WTC11 (cell line): ENCODE measurements around the gene BRME1.
A peak's percentile ranks its signal among the peaks of the same experiment; 100 is the strongest.

Experiments
- CREM ChIP-seq: sonication (generic); formaldehyde crosslinking; IDR thresholded peaks from 2 replicates; pipeline ENCODE4 v1.8.1; 2022; ENCODE audit warnings: mild to moderate bottlenecking, missing genetic modification reagents, moderate library complexity
- ERG ChIP-seq: fragments of 250-450 bp; sonication (Bioruptor Pico); IDR thresholded peaks from 2 replicates; pipeline ENCODE4 v1.8.0; 2021; ENCODE audit warnings: mild to moderate bottlenecking
- IRF1 ChIP-seq: sonication (generic); formaldehyde crosslinking; IDR thresholded peaks from 2 replicates; pipeline ENCODE4 v1.8.0; 2023; ENCODE audit warnings: missing genetic modification reagents
- JUN ChIP-seq: sonication (generic); formaldehyde crosslinking; IDR thresholded peaks from 2 replicates; pipeline ENCODE4 v1.8.0; 2023; ENCODE audit warnings: mild to moderate bottlenecking, missing genetic modification reagents
- MAX ChIP-seq: sonication (generic); formaldehyde crosslinking; IDR thresholded peaks from 2 replicates; pipeline ENCODE4 v1.8.0; 2022; ENCODE audit warnings: mild to moderate bottlenecking, missing genetic modification reagents
- MXD4 ChIP-seq: fragments of 250-450 bp; sonication (Bioruptor Pico); IDR thresholded peaks from 2 replicates; pipeline ENCODE4 v1.8.0; 2021; ENCODE audit warnings: mild to moderate bottlenecking, moderate library complexity, borderline replicate concordance
- NR2C2 ChIP-seq: sonication (generic); formaldehyde crosslinking; IDR thresholded peaks from 2 replicates; pipeline ENCODE4 v1.8.0; 2022; ENCODE audit warnings: mild to moderate bottlenecking, missing genetic modification reagents
- TP53 ChIP-seq: sonication (generic); formaldehyde crosslinking; IDR thresholded peaks from 2 replicates; pipeline ENCODE4 v1.8.1; 2023; ENCODE audit warnings: mild to moderate bottlenecking, missing genetic modification reagents
- ZNF138 ChIP-seq: sonication (generic); formaldehyde crosslinking; conservative IDR thresholded peaks from 2 replicates; pipeline ENCODE4 v1.8.1; 2022; ENCODE audit warnings: mild to moderate bottlenecking, moderate library complexity, missing genetic modification reagents
- ZNF423 ChIP-seq: fragments of 250-450 bp; sonication (Bioruptor Pico); IDR thresholded peaks from 2 replicates; pipeline ENCODE4 v2.1.2; 2022; ENCODE audit warnings: mild to moderate bottlenecking, moderate library complexity
- ZSCAN18 ChIP-seq: fragments of 250-450 bp; sonication (Bioruptor Pico); IDR thresholded peaks from 2 replicates; pipeline ENCODE4 v2.1.2; 2022; ENCODE audit warnings: mild to moderate bottlenecking, moderate library complexity
- TF ChIP-seq, protein P1 (sequence below): fragments of 200-600 bp; IDR thresholded peaks from 2 replicates; pipeline ENCODE4 v1.8.0; 2022; ENCODE audit warnings: antibody characterized with exemption
- TF ChIP-seq, protein P2 (sequence below): sonication (generic); formaldehyde crosslinking; IDR thresholded peaks from 2 replicates; pipeline ENCODE4 v1.8.0; 2022; ENCODE audit warnings: missing genetic modification reagents
- TF ChIP-seq, protein P3 (sequence below): sonication (generic); formaldehyde crosslinking; IDR thresholded peaks from 2 replicates; pipeline ENCODE4 v1.8.1; 2023; ENCODE audit warnings: mild to moderate bottlenecking, missing genetic modification reagents, moderate library complexity

GRCh38 chr19:13952154-13952930 lies 46.4 kb upstream of the BRME1 start, which contains the start of gene DCAF15:
- TF ChIP-seq, protein P1, sequence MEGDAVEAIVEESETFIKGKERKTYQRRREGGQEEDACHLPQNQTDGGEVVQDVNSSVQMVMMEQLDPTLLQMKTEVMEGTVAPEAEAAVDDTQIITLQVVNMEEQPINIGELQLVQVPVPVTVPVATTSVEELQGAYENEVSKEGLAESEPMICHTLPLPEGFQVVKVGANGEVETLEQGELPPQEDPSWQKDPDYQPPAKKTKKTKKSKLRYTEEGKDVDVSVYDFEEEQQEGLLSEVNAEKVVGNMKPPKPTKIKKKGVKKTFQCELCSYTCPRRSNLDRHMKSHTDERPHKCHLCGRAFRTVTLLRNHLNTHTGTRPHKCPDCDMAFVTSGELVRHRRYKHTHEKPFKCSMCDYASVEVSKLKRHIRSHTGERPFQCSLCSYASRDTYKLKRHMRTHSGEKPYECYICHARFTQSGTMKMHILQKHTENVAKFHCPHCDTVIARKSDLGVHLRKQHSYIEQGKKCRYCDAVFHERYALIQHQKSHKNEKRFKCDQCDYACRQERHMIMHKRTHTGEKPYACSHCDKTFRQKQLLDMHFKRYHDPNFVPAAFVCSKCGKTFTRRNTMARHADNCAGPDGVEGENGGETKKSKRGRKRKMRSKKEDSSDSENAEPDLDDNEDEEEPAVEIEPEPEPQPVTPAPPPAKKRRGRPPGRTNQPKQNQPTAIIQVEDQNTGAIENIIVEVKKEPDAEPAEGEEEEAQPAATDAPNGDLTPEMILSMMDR = no peak
- TF ChIP-seq MXD4 (CRISPR knock-in tag) (no peak), NR2C2 (CRISPR knock-in tag) (no peak), ZSCAN18 (no peak), IRF1 (CRISPR knock-in tag) (no peak), ZNF423 (no peak), CREM (CRISPR knock-in tag) (peak; percentile 68; the same call in 1 of the 2 replicates), MAX (CRISPR knock-in tag) (peak; percentile 51; the same call in 1 of the 2 replicates), ZNF138 (CRISPR knock-in tag) (no peak), ERG (CRISPR knock-in tag) (no peak), TP53 (CRISPR knock-in tag) (no peak), JUN (no peak)
- TF ChIP-seq, protein P2, sequence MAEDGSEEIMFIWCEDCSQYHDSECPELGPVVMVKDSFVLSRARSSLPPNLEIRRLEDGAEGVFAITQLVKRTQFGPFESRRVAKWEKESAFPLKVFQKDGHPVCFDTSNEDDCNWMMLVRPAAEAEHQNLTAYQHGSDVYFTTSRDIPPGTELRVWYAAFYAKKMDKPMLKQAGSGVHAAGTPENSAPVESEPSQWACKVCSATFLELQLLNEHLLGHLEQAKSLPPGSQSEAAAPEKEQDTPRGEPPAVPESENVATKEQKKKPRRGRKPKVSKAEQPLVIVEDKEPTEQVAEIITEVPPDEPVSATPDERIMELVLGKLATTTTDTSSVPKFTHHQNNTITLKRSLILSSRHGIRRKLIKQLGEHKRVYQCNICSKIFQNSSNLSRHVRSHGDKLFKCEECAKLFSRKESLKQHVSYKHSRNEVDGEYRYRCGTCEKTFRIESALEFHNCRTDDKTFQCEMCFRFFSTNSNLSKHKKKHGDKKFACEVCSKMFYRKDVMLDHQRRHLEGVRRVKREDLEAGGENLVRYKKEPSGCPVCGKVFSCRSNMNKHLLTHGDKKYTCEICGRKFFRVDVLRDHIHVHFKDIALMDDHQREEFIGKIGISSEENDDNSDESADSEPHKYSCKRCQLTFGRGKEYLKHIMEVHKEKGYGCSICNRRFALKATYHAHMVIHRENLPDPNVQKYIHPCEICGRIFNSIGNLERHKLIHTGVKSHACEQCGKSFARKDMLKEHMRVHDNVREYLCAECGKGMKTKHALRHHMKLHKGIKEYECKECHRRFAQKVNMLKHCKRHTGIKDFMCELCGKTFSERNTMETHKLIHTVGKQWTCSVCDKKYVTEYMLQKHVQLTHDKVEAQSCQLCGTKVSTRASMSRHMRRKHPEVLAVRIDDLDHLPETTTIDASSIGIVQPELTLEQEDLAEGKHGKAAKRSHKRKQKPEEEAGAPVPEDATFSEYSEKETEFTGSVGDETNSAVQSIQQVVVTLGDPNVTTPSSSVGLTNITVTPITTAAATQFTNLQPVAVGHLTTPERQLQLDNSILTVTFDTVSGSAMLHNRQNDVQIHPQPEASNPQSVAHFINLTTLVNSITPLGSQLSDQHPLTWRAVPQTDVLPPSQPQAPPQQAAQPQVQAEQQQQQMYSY (CRISPR knock-in tag) = no peak
- TF ChIP-seq, protein P3, sequence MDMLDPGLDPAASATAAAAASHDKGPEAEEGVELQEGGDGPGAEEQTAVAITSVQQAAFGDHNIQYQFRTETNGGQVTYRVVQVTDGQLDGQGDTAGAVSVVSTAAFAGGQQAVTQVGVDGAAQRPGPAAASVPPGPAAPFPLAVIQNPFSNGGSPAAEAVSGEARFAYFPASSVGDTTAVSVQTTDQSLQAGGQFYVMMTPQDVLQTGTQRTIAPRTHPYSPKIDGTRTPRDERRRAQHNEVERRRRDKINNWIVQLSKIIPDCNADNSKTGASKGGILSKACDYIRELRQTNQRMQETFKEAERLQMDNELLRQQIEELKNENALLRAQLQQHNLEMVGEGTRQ (CRISPR knock-in tag) = no peak
